Adipose tissue (tissue), 3 donors: ENCODE measurements around the gene FBXO10. TPM values are rescaled to one million over a fixed set of nuclear protein-coding genes. Genes with fewer than 3 reads are reported as not detected.
A peak's percentile ranks its signal among the peaks of the same experiment; 100 is the strongest.
"Not testable (repeated sequence)": the region's sequence is repeated elsewhere in the genome, so short reads cannot be mapped to it uniquely, and the experiment has no call there.

Source experiments
- H3K27ac ChIP-seq: one replicate; pipeline ENCODE4 v1.5.1; 2013; ENCODE audit warnings: low read depth, low read length
- WGBS, 3 donors: extraction: QIAGEN DNeasy Blood & Tissue Kit; methylation state at CpG; one replicate each; pipeline ENCODE4 v1.1.7; 2013; 5-methylcytosine and 5-hydroxymethylcytosine counted together
- polyA plus RNA-seq, 3 donors: library from polyadenylated mRNA; stranded (reverse); fragments of 200-250 nt; gene quantifications; one replicate each; pipeline ENCODE4 v1.2.3, GENCODE V29; 2013
- donor health status: healthy with polysubstance abuse.
- donor health status: Bipolar disorder and iron deficiency.
- donor health status: healthy.

The FBXO10 gene
- polyA plus RNA-seq, 3 donors = 2.9 to 5.0 (median 3.8) TPM

DNA sequence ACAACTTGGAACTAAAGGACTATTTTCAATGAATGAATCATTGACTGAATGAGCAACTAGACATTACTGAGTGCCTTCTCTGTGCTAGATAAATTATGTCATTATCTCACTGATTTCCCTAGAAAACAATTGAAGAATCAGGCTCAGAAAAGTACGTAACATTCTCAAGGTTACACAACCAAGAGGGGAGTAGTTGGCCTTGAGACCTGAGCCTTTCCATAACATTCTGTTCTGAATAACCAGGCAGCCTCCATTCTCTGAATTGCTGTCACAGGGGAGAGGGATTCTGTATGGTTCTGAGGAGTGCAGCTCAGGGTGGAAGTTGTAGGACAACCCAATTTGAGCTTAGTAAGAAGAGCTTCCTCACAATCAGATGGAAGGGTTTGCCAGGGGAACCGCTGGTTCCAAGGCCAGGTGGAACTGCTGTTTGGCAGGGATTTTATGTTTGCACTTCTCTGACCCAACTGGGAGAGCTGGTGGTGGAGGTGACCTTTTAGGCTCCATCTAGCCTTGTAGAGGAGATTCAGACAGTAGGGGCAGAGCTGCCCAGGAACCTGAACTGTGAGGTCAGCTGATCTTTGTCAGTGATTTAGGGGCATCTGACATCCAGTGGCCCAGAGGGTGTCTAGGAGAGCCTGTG lies 74.1 kb downstream of the FBXO10 start:
- WGBS, 3 donors = 36 to 97% (median 68%) methylated on average over 2 of the region's 2 CpGs
- H3K27ac ChIP-seq = no peak overlapping the region

DNA sequence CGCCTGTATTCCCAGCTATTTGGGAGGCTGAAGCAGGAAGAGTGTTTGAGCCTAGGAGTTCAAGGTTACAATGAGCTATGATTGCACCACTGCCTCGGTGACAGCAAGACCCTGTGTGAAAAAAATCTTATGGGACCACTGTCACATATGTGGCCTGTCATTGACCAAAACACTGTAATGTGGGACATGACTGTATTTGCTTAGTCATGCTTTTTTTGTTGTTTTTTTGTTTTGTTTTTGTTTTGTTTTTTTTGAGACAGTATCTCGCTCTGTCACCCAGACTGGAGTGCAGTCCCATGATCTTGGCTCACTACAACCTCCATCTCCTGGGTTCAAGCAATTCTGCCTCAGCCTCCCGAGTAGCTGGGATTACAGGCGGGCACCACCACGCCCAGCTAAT lies 76.9 kb downstream of the FBXO10 start:
- 90 to 98% (median 95%) methylated on average over 6 of the region's 6 CpGs for WGBS, 3 donors
- no peak overlapping the region for H3K27ac ChIP-seq

DNA sequence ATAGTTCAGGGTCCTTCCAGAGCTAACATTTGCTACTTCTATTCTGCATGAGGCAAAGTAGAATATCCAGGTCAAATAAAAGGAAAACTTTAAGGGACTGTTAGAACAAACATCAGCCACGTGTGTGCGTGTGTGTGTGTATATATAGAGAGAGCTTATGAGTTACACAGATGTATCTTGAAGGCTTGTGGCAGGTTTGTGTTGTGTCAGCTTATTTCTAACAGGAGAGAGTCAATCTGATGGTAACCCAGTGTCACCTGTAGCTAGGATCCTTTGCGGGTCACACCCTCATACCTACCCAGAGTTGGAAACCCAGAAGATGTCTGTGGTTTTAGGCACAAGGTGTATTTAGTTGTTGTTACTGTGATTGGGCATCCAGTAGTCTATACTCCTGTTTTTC lies 77.7 kb downstream of the FBXO10 start:
- WGBS, 3 donors = 56 to 93% (median 91%) methylated on average over 3 of the region's 3 CpGs
- H3K27ac ChIP-seq = no peak overlapping the region

DNA sequence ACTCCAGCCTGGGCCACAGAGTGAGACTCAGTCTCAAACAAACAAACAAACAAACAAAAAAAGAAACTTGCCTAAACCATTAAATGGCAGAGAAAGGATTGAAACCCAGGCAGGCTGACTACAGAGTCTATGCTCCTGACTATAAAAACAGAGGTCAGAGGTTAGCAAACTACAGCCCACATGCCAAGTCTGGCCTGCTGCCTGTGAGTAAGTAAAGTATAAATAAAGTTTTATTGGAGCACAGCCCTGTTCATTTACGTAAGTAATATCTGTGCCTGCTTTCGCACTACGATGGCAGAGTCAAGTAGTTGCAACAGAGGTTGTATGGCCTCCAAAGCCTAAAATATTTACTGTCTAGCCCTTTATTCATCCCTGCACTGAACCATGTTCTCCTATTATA lies 78.9 kb downstream of the FBXO10 start:
- WGBS, 3 donors = 95 to 98% (median 95%) methylated on average over 3 of the region's 3 CpGs
- no peak overlapping the region for H3K27ac ChIP-seq

DNA sequence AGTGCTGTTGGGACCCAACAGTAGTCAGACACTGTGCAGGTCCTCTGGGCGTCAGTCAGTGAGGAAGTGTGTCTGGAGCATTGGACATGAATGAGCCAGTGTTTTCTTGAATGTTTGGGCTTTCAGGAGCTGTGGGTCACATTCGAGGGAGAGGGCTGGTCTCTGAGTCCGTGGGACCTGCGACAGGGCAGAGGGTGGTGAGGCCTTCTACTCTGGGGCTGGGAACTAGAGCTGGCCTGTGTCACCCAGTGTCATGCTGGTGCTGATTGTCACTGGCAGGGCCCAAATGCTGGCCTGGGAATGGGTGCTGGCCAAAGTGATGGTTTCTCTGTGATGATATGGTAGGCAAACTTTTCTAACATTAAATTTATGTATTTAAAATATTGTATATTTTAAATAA lies 80.2 kb downstream of the FBXO10 start:
- H3K27ac ChIP-seq = no peak overlapping the region
- 64 to 99% (median 77%) methylated on average over 4 of the region's 4 CpGs for WGBS, 3 donors

DNA sequence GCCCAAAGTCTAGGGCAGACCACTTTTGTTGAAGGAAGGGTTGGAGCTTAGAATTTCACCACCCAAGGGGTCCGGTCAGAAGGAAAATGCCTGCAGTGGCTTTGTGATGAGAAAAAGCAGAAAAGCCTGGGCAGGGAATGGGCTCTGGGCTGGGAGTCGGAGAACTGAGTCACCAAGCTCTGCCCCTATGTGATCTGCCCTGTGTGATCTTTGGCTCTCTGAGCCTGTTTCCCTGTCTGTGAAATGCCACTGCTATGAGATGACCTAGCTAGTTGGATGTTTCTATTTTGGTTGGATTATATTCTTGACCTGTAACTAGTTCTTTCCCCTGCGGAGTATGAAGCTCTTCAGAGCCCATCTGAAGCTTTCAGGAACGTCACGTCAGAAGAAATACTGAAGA lies 80.6 kb downstream of the FBXO10 start:
- no peak overlapping the region for H3K27ac ChIP-seq
- WGBS, 3 donors = 92 to 96% (median 93%) methylated on average over 5 of the region's 5 CpGs

DNA sequence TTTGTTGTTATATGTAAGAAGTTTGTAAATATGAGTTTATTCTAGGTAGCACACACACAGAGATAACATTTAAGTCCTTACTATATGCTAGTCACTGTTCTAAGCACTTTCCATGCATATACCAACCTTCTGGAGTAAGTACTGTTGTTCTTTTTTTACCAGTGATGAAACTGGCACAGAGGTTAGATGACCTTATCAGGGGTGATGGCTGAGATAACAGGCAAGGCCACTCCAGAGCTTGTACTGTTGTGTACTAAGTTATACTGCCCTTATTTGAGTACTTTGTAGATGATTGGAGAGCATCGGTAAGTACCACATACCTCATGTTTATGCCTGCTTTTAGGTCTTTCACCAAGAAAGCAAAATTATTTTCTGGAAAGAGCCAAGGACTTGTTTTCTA lies 84.2 kb downstream of the FBXO10 start:
- WGBS, 3 donors = 56 to 94% (median 86%) methylated on average over 1 of the region's 1 CpG
- no peak overlapping the region for H3K27ac ChIP-seq

DNA sequence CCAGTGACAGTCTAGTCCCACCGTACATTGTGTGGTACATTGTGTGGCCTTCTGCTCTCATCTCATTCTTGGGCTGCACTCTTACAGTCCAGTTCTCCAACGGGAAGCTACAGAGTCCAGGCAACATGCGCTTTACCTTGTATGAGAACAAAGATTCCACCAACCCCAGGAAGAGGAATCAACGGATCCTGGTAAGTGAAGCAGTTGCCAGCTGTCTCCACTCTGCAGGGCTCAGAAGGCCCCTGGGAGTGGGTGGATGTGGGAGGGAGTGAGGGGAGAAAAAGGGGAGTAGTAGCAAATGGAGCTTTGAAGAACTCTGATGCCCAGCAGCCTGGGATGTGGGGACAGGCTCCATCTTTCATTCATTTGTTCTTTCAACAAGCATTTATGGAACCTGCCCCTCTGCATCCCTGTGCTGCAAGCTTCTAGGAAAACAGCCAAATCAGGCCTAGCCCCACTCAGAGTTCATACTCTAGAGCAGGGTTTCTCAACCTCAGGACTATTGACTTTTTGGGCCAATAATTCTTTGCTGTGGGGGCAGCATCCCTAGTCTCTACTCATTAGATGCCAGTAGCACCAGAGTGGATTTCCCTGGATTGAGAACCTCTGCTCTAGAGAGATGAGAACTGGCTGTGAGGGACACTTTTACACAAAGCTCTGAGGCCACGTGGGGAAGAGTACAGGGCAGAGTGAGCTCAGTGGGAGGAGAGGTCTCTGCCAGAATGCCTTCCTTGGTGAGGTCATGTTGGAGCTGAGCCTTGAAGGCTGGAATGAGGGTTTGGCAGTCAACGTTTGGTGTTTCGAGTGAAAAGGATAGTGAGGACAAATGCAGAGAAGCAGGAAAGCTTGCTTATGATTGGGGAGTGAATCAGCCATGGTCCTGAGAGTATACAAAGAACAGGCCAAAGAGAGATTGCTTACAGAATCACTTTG lies 89.3 kb downstream of the FBXO10 start:
- WGBS, 3 donors = 19 to 25% (median 22%) methylated on average over 7 of the region's 7 CpGs
- H3K27ac ChIP-seq = peak overlapping the region; percentile 49

DNA sequence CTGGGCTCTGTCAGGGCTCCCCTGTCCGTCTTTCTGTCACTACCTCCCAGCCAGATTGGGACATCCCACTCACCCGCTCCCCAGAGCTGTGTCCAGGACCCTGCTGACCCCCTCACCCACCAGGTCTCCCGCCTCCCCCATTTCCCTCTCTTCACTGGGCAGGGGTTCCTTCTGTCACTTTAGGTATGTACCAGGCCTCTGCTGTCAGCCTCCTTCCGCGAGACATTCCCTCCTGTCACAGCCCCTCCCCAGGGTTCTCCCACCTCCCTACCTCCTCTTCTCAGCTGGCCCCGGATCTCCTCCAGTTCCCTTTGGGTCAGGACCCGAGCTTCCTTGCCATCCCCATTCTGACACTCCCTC lies 89.9 kb downstream of the FBXO10 start:
- peak overlapping the region; percentile 49 for H3K27ac ChIP-seq
- 0 to 6% (median 5%) methylated on average over 7 of the region's 7 CpGs for WGBS, 3 donors

DNA sequence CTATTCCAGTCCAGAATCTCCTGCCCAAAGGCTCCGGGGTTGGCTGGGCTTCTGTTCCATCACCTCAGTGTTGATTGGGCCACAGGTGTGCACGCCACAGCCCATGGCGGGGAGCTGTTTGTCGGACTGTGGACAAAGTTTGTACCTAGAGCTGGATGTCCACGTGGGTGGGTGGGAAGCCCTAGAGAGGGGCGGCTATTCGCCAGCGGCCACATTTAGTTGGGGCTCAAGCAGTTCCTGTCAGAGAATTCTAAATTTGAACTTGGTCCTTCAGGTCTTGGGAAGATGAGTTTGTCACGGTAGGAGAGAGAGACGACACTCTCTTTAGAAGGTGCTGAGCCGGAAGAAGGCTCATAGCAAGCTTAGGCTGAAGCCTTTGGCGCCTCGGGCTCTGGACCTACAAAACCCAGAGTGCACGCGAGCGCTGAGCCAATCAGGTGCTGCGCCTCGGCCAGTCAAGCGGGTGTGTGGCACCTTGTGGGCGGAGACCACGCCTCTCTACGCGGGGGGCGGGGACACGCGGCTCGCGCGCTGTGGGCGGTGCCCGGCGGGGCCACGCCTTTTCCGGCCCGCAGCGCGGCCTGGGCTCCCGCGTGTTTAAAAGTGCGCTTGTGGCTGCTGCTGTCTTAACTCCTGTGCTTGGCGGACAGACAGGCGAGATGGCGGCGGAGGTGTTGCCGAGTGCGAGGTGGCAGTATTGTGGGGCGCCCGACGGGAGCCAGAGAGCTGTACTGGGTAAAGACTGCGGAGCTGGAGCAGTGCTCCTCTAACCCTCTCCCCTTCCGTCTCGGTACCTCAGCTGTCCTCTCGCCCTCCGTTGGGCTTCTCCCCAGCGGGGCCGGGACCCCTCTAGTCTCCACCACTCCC lies 90.6 kb downstream of the FBXO10 start, which contains the start of gene POLR1E:
Gene POLR1E, plus strand, starts transcription at position 560 of the 867 bp plus-strand sequence. Its CDS starts 100 bp downstream, at position 660.
- H3K27ac ChIP-seq = peak within 1 kb of the TSS; percentile 49
- 2 to 5% (median 4%) methylated on average over 45 to 56 of the region's 56 CpGs for WGBS, 3 donors

DNA sequence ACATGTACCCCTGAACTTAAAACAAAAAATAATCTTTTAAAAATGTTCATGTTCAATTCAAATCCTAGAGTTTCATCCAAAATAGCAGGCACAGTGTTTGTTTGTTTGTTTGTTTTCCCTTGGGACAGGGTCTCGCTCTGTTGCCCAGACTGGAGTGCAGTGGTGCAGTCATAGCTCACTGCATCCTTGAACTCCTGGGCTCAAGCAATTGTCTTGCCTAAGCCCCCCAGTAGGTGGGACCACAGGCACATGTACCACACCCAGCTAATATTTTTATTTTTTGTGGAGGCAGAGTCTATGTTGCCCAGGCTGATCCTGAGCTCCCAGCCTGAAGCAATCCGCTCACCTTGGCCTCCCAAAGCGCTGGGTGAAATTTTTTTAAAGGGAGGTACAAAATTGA lies 95.4 kb downstream of the FBXO10 start:
- H3K27ac ChIP-seq = no peak overlapping the region
- WGBS, 3 donors = 84 to 90% (median 88%) methylated on average over 3 of the region's 3 CpGs

DNA sequence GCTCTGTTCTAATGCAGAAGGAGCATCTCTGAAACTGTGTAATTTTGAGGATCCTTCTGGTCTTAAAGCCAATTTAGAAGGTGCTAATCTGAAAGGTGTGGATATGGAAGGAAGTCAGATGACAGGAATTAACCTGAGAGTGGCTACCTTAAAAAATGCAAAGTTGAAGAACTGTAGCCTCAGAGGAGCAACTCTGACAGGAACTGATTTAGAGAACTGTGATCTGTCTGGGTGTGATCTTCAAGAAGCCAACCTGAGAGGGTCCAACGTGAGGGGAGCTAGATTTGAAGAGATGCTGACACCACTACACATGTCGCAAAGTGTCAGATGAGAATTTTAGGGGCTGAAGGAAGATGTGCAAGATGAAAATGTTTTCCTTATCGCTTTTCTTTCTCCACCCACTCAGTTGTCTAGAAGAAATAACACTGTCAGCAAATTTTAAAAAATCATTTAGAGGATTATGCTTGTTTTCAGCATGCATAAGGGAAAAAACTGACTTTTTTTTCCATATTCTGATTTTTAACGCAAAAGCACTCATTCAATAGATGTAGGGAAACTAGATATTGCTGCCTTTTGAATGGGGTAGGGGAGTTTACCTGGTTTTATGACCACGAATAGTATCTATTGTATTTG lies 98.1 kb downstream of the FBXO10 start:
- H3K27ac ChIP-seq = not testable (repeated sequence)
- 54 to 64% (median 62%) methylated on average over 5 of the region's 5 CpGs for WGBS, 3 donors

DNA sequence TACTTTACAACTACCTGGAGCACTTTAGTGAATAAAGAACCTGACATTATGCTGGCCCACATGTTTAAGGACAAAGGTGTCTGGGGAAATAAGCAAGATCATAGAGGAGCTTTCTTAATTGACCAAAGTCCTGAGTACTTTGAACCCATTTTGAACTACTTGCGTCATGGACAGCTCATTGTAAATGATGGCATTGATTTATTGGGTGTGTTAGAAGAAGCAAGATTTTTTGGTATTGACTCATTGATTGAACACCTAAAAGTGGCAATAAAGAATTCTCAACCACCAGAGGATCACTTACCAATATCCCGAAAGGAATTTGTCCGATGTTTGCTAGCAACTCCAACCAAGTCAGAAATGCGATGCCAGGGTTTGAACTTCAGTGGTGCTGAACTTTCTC lies 98.7 kb downstream of the FBXO10 start:
- WGBS, 3 donors = 88 to 93% (median 90%) methylated on average over 4 of the region's 4 CpGs
- H3K27ac ChIP-seq = not testable (repeated sequence)

DNA sequence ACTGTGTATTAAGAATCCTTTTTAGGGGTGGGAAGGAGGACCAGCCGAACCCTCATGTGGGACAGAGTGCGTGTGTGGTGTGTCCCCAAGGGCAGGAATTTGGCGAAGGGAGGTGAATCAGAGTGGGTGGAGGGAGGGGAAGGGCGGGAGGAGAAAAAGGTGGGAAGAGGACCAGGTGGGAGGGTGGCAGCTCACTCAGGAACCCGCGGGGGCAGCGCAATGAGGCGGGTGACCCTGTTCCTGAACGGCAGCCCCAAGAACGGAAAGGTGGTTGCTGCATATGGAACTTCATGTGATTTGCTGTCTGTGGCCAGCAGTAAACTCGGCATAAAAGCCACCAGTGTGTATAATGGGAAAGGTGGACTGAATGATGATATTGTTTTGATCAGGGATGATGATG lies 99.2 kb downstream of the FBXO10 start:
- WGBS, 3 donors = 36 to 73% (median 70%) methylated on average over 11 of the region's 11 CpGs

DNA sequence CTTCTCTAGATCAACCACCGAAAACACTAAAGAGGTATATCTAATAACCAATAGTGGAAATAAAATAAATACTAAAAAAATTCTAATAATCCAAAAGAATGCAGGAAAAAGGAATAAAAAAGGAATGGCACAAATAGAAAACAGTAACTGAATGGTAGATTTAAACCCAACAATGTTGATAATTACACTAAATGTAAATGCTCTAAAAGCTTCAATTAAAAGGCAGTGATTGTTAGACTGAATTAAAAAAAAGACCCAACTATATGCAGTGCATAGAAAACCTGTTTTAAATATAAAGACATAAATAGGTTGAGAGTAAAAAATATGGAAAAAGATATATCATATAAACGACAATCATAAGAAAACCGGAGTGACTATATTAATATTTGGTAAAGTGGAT lies 101.7 kb downstream of the FBXO10 start:
- H3K27ac ChIP-seq = no peak overlapping the region
- 79 to 98% (median 96%) methylated on average over 3 of the region's 3 CpGs for WGBS, 3 donors

More for the DNA sequence above, 99.2 kb downstream of the FBXO10 start:
- H3K27ac ChIP-seq = no peak overlapping the region

DNA sequence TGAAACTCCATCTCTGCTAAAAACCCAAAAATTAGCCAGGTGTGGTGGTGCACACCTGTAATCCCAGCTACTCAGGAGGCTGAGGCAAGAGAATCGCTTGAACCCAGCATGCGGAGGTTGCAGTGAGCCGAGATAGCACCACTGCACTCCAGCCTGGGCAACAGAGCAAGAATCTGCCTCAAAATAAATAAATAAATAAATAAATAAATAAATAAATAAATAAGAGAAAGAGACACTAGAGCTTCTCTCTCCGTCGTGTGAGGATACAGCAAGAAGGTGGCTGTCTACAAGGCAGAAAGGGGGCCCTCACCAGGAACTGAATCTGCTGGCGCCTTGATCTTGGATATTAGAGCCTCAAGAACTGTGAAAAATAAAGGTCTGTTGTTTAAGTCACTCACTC lies 102.2 kb downstream of the FBXO10 start:
- not testable (repeated sequence) for H3K27ac ChIP-seq
- 63 to 77% (median 65%) methylated on average over 6 of the region's 6 CpGs for WGBS, 3 donors

DNA sequence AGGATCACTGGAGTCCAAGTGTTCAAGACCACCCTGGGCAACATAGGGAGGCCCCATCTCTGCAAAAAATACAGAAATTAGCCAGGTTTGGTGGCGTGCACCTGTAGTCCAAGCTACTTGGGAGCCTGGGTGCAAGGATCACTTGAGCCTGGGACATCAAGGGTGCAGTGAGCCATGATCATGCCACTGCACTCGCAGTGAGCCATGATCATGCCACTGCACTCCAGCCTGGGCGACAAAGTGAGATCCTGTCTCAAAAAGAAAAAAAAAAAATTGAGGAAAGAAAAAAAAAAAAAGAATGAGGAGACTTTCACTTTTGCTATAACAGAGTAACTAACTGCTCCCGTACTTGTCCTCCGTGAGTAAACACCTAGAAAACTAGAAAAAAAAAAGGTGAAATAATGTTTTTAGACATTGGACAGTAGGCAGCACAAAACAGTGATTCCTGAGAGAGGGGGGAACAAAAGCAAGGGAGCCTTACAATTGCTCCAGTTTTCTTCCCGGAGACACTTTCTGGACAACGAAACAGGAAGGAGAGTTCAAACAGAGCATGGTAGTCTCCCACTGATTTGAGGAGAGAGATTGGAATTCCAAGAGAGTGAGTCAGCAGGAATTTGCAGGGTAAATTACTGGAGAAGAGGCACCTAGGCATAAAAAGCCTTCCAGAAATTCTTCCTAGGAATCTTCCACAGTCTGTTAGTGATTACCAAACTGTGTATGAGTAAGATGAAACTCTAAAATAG lies 104.1 kb downstream of the FBXO10 start:
- WGBS, 3 donors = 16% methylated on average over 7 of the region's 7 CpGs

DNA sequence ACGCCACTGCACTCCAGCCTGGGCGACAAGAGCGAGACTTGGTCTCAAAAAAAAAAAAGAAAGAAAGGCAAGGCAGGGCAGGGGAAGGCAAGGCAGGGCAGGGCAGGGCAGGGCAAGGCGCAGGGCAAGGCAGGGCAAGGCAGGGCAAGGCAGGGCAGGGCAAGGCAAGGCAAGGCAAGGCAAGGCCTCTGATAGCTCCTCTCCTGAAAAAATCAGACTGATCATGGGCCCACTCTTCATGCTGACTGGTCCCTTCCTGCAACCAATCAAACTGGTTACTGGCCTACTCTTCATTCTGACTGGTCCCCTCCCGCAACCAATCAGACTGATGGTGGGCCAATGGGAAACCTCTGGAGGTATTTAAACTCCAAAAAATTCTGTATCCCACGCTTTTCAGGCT lies 107.6 kb downstream of the FBXO10 start:
- no peak overlapping the region for H3K27ac ChIP-seq
- 96 to 97% (median 97%) methylated on average over 6 of the region's 6 CpGs for WGBS, 3 donors

More for the DNA sequence above, 104.1 kb downstream of the FBXO10 start:
- H3K27ac ChIP-seq = no peak overlapping the region
